IMR-90 (cell line): Measurements from ENCODE around the gene BIRC5. TPM values are rescaled to one million over a fixed set of nuclear protein-coding genes. Genes with fewer than 3 reads are reported as not detected.

ENCODE experiments used
- ATAC-seq: fragments of 200-7000 bp; cut with Tn5 transposase; 2 replicates; pipeline ENCODE4 v1.9.1; 2020; ENCODE audit warnings: low read depth, mild to moderate bottlenecking, moderate library complexity
- BruUV-seq: library from RNA; stranded (reverse); fragments of 400-500 nt; replicated peaks from 2 replicates; lab custom pipeline; 2021; lab: Mats Ljungman, UMichigan
- CTCF ChIA-PET: fragments of 300-600 bp; formaldehyde crosslinking; extraction: SDS; loops from one replicate; lab custom pipeline; 2021; ENCODE audit warnings: antibody characterized with exemption; lab: Yijun Ruan, JAX
- POLR2A ChIA-PET: fragments of 300-600 bp; sonication (Branson Sonifier 250); formaldehyde crosslinking; loops from one replicate; lab custom pipeline; 2022; ENCODE audit warnings: antibody characterized with exemption; ENCODE audit not compliant: unreplicated experiment; lab: Charles Lee
- DNase-seq: peaks from one replicate; pipeline ENCODE4 v3.0.0; 2013
- H2AFZ ChIP-seq: replicated peaks from 2 replicates; pipeline ENCODE3; 2013; ENCODE audit warnings: low read length, mild to moderate bottlenecking; ENCODE audit not compliant: poor library complexity
- H2AK5ac ChIP-seq: 2 replicates; pipeline ENCODE4 v1.6.1; 2013; ENCODE audit warnings: low read depth, low read length, inconsistent platforms
- H2AK9ac ChIP-seq: replicated peaks from 2 replicates; pipeline ENCODE3; 2013; ENCODE audit warnings: mild to moderate bottlenecking, low read depth, low read length, moderate library complexity; ENCODE audit not compliant: poor library complexity
- H2BK120ac ChIP-seq: 2 replicates; pipeline ENCODE4 v1.6.1; 2013; ENCODE audit warnings: low read depth, low read length, inconsistent platforms
- H2BK15ac ChIP-seq: 3 replicates; pipeline ENCODE4 v1.6.1; 2013; ENCODE audit warnings: low read depth, low read length, inconsistent platforms
- H2BK20ac ChIP-seq: 2 replicates; pipeline ENCODE4 v1.6.1; 2013; ENCODE audit warnings: low read depth, mild to moderate bottlenecking, inconsistent platforms, low read length, moderate library complexity
- H2BK5ac ChIP-seq: 2 replicates; pipeline ENCODE4 v1.6.1; 2013; ENCODE audit warnings: mild to moderate bottlenecking, low read depth, low read length, inconsistent platforms; ENCODE audit not compliant: poor library complexity, severe bottlenecking
- H3K14ac ChIP-seq: replicated peaks from 2 replicates; pipeline ENCODE4 v1.6.1; 2013; ENCODE audit warnings: low read depth, low read length, inconsistent platforms
- H3K18ac ChIP-seq: 2 replicates; pipeline ENCODE4 v1.6.1; 2013; ENCODE audit warnings: low read depth, low read length, control low read depth
- H3K23ac ChIP-seq: 2 replicates; pipeline ENCODE4 v1.6.1; 2013; ENCODE audit warnings: low read depth, low read length, inconsistent platforms
- H3K27ac ChIP-seq: 2 replicates; pipeline ENCODE4 v1.5.1; 2013; ENCODE audit warnings: mild to moderate bottlenecking, control low read depth, low read length; ENCODE audit not compliant: insufficient read depth
- H3K27me3 ChIP-seq: 2 replicates; pipeline ENCODE4 v1.6.1; 2013; ENCODE audit warnings: low read length; ENCODE audit not compliant: control insufficient read depth, insufficient read depth
- H3K36me3 ChIP-seq: 2 replicates; pipeline ENCODE4 v1.6.1; 2013; ENCODE audit warnings: low read length, mixed read lengths; ENCODE audit not compliant: control insufficient read depth, insufficient read depth
- H3K4ac ChIP-seq: 2 replicates; pipeline ENCODE4 v1.6.1; 2013; ENCODE audit warnings: low read depth, low read length, inconsistent platforms
- H3K4me1 ChIP-seq: 2 replicates; pipeline ENCODE4 v1.6.1; 2013; ENCODE audit warnings: low read length, mixed read lengths; ENCODE audit not compliant: control insufficient read depth, insufficient read depth
- H3K4me2 ChIP-seq: 2 replicates; pipeline ENCODE4 v1.6.1; 2013; ENCODE audit warnings: low read depth, mild to moderate bottlenecking, control low read depth, low read length, moderate library complexity
- H3K4me3 ChIP-seq: 2 replicates; pipeline ENCODE4 v1.5.1; 2013; ENCODE audit warnings: low read depth, mild to moderate bottlenecking, control low read depth, low read length, moderate library complexity; ENCODE audit not compliant: insufficient read depth
- H3K56ac ChIP-seq: 2 replicates; pipeline ENCODE4 v1.6.1; 2013; ENCODE audit warnings: low read length, inconsistent platforms; ENCODE audit not compliant: insufficient read depth; ENCODE audit errors: extremely low read depth
- H3K79me1 ChIP-seq, 2 experiments: 2 replicates each; pipeline ENCODE4 v1.6.1; 2013; ENCODE audit warnings: low read length in 2 of 2, inconsistent platforms in 1 of 2, low read depth in 1 of 2
- H3K9ac ChIP-seq: 2 replicates; pipeline ENCODE4 v1.6.1; 2013; ENCODE audit warnings: low read depth, low read length, control low read depth
- H3K9me1 ChIP-seq: 2 replicates; pipeline ENCODE4 v1.6.1; 2013; ENCODE audit warnings: low read length, inconsistent platforms; ENCODE audit not compliant: insufficient read depth
- H3K9me3 ChIP-seq: 2 replicates; pipeline ENCODE4 v1.6.1; 2013; ENCODE audit warnings: low read length; ENCODE audit not compliant: control insufficient read depth, insufficient read depth
- H4K20me1 ChIP-seq: 2 replicates; pipeline ENCODE4 v1.6.1; 2013; ENCODE audit warnings: low read length, inconsistent platforms; ENCODE audit not compliant: insufficient read depth
- H4K5ac ChIP-seq: 2 replicates; pipeline ENCODE4 v1.6.1; 2013; ENCODE audit warnings: mild to moderate bottlenecking, low read depth, low read length, control low read depth
- H4K8ac ChIP-seq, 2 experiments: 2 replicates each; pipeline ENCODE4 v1.6.1; 2013; ENCODE audit warnings: low read depth in 2 of 2, low read length in 2 of 2, control low read depth in 1 of 2, inconsistent platforms in 1 of 2
- H4K91ac ChIP-seq: 2 replicates; pipeline ENCODE4 v1.6.1; 2013; ENCODE audit warnings: low read depth, low read length, inconsistent platforms; ENCODE audit not compliant: insufficient read depth
- BHLHE40 ChIP-seq: fragments of 150-350 bp; IDR thresholded peaks from 2 replicates; pipeline ENCODE4 v1.6.1; 2016; ENCODE audit warnings: mild to moderate bottlenecking, low read depth, low read length
- CEBPB ChIP-seq: IDR thresholded peaks from 2 replicates; pipeline ENCODE4 v1.6.1; 2012; ENCODE audit warnings: low read depth, low read length, improper control_type of control experiment
- CHD1 ChIP-seq: IDR thresholded peaks from 2 replicates; pipeline ENCODE4 v1.6.1; 2012; ENCODE audit warnings: low read depth, low read length, improper control_type of control experiment
- FOS ChIP-seq: fragments of 150-350 bp; IDR thresholded peaks from 2 replicates; pipeline ENCODE4 v1.6.1; 2016; ENCODE audit warnings: low read depth, low read length
- MAFK ChIP-seq: IDR thresholded peaks from 2 replicates; pipeline ENCODE4 v1.6.1; 2012; ENCODE audit warnings: low read depth, low read length, improper control_type of control experiment
- MAZ ChIP-seq: IDR thresholded peaks from 2 replicates; pipeline ENCODE4 v1.6.1; 2012; ENCODE audit warnings: low read depth, mild to moderate bottlenecking, low read length, improper control_type of control experiment, moderate library complexity, borderline replicate concordance
- MXI1 ChIP-seq: IDR thresholded peaks from 2 replicates; pipeline ENCODE4 v1.6.1; 2012; ENCODE audit warnings: low read depth, mild to moderate bottlenecking, low read length, moderate library complexity, borderline replicate concordance
- NFE2L2 ChIP-seq: fragments of 150-350 bp; IDR thresholded peaks from 2 replicates; pipeline ENCODE4 v1.6.1; 2016; ENCODE audit warnings: low read depth, mild to moderate bottlenecking, low read length
- POLR2A ChIP-seq: IDR thresholded peaks from 2 replicates; pipeline ENCODE4 v1.6.1; 2012; ENCODE audit warnings: mild to moderate bottlenecking, low read depth, low read length
- RAD21 ChIP-seq: IDR thresholded peaks from 2 replicates; pipeline ENCODE4 v1.6.1; 2012; ENCODE audit warnings: low read length, improper control_type of control experiment
- RCOR1 ChIP-seq: IDR thresholded peaks from 2 replicates; pipeline ENCODE4 v1.6.1; 2012; ENCODE audit warnings: mild to moderate bottlenecking, low read length, improper control_type of control experiment; ENCODE audit not compliant: insufficient replicate concordance
- RFX5 ChIP-seq: IDR thresholded peaks from 2 replicates; pipeline ENCODE4 v1.8.0; 2012; ENCODE audit warnings: low read depth, mild to moderate bottlenecking, low read length, moderate library complexity
- WGBS, 2 experiments: methylation state at CpG; one replicate each; pipeline versions ENCODE4 v1.1.5 to v1.1.7; 2013; ENCODE audit warnings: missing lambda C conversion rate in 2 of 2; ENCODE audit not compliant: insufficient read length in 1 of 2; ENCODE audit errors: extremely low coverage in 2 of 2; 5-methylcytosine and 5-hydroxymethylcytosine counted together
- dilution Hi-C: fragments of 300-500 bp; cut with HindIII; formaldehyde crosslinking; loops from one replicate; pipeline ENCODE4 v1.14.3; 2018; ENCODE audit warnings: low sequenced_read_pairs; ENCODE audit not compliant: unreplicated experiment
- in situ Hi-C: fragments of 300-500 bp; cut with MboI; formaldehyde crosslinking; loops from 3 replicates; pipeline ENCODE4 v1.14.3; 2019; ENCODE audit warnings: low sequenced_read_pairs, inconsistent platforms, mixed read lengths
- intact Hi-C: fragments of 100-400 bp; cut with micrococcal nuclease; formaldehyde crosslinking; loops from 2 replicates; pipeline ENCODE4 v1.10.0; 2022
- polyA plus RNA-seq, 3 experiments: library from polyadenylated mRNA; depleted of rRNA; stranded (reverse); fragments of >200 nt; gene quantifications; 2 replicates each; pipeline ENCODE4 v1.2.3, GENCODE V29; 2012; ENCODE audit warnings: low replicate concordance in 1 of 3
- total RNA-seq: library from RNA; depleted of rRNA; stranded (reverse); fragments of >200 nt; gene quantifications from 2 replicates; pipeline ENCODE4 v1.2.3, GENCODE V29; 2012
- TF ChIP-seq, protein P1 (sequence below): fragments of 150-350 bp; IDR thresholded peaks from 2 replicates; pipeline ENCODE4 v1.6.1; 2016; ENCODE audit warnings: low read depth, mild to moderate bottlenecking, low read length, moderate library complexity, borderline replicate concordance
- TF ChIP-seq, protein P2 (sequence below): fragments of 150-350 bp; IDR thresholded peaks from 2 replicates; pipeline ENCODE4 v1.6.1; 2017; ENCODE audit warnings: mild to moderate bottlenecking, antibody characterized with exemption, low read length, low read depth
- TF ChIP-seq, protein P3 (sequence below): conservative IDR thresholded peaks from 2 replicates; pipeline ENCODE4 v1.5.1; 2012; ENCODE audit warnings: mild to moderate bottlenecking, low read depth, low read length, improper control_type of control experiment

The BIRC5 gene
- total and polyA plus RNA-seq, 2 of the 4 experiments (the other 2 are of a cell fraction): 16.6 to 52.7 TPM

DNA sequence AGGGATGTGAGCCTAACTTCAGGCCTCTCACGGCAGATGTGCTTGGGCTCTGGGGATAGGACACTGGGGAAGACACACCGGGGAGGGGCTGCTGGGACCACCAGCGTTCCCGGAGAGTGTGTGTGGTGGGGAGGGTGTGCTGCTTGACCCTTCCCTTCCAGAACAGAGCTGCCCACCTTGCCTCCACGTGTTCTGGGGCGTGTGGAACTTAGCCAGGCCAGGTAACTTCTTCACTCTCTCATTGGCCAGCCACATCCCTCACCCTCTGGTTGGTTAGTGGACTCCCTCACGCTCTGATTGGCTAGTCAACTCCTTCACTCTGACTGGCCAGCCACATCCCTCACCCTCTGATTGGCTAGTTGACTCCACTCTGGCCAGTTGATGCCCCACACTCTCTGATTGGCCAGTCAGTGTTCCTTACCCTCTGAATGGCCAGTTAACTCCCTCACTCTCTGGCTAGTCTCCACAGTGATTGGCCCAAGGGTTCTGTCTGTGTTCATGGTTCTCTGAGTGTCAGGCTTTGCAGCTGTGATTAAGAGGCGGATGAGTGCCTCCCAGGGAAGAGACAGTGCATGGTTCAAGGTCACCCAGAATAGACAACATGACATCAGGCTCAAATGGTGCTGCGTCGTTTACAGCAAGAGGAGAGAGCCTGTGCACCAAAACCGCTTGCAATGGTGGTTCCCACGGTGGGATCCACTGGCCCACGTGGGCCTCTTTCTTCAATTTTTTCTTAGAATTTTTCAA lies 27.4 kb downstream of the BIRC5 start:
- Histone ChIP-seq H3K9ac (no peak overlapping the region), H3K79me1 (no peaks in the 10 kb centered on the region), H2BK20ac (no peak overlapping the region), H3K4me2 (no peak overlapping the region), H2BK5ac (no peak overlapping the region), H3K18ac (no peak overlapping the region), H2BK120ac (no peak overlapping the region), H3K4me1 (peaks cover 2% of the 10 kb centered on the region; the same call in 1 of the 2 replicates), H4K91ac (no peak overlapping the region), H2AK5ac (no peak overlapping the region), H4K8ac (no peak overlapping the region), H3K4me3 (no peak overlapping the region), H3K23ac (no peak overlapping the region), H4K20me1 (no peaks in the 10 kb centered on the region), H3K27ac (no peak overlapping the region), H3K9me1 (no peaks in the 10 kb centered on the region), H3K9me3 (no peaks in the 10 kb centered on the region), H2AFZ (no peak overlapping the region), H3K4ac (no peak overlapping the region), H4K5ac (no peak overlapping the region), H2AK9ac (no peak overlapping the region), H3K36me3 (no peaks in the 10 kb centered on the region), H3K56ac (no peak overlapping the region), H2BK15ac (no peak overlapping the region), H3K27me3 (peaks cover 18% of the 10 kb centered on the region), H3K14ac (no peak overlapping the region)
- no TSS peak for BruUV-seq
- dilution Hi-C loops: no loop called here
- 89% methylated on average over 7 of the region's 13 CpGs; no CpG with 5 or more reads in 1 of the 2 experiments for WGBS, 2 experiments
- intact Hi-C loops: no loop called here
- ChIA-PET CTCF (no interaction called here), POLR2A (no interaction called here)
- ATAC-seq (peak; percentile 43; the same call in 1 of the 2 replicates), DNase-seq (peak; percentile 47)
- in situ Hi-C loops: loop anchor here (10.0 kb wide), 1 partner anchor 127 kb away; no protein-coding TSS in a partner anchor
- TF ChIP-seq, protein P1, sequence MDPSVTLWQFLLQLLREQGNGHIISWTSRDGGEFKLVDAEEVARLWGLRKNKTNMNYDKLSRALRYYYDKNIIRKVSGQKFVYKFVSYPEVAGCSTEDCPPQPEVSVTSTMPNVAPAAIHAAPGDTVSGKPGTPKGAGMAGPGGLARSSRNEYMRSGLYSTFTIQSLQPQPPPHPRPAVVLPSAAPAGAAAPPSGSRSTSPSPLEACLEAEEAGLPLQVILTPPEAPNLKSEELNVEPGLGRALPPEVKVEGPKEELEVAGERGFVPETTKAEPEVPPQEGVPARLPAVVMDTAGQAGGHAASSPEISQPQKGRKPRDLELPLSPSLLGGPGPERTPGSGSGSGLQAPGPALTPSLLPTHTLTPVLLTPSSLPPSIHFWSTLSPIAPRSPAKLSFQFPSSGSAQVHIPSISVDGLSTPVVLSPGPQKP: no peak
- no peak for TF ChIP-seq CEBPB
- no peak for TF ChIP-seq BHLHE40
- TF ChIP-seq RFX5: no peak
- no peak for TF ChIP-seq NFE2L2
- TF ChIP-seq RCOR1: no peak
- no peak for TF ChIP-seq MXI1
- TF ChIP-seq CHD1: no peak
- TF ChIP-seq, protein P2, sequence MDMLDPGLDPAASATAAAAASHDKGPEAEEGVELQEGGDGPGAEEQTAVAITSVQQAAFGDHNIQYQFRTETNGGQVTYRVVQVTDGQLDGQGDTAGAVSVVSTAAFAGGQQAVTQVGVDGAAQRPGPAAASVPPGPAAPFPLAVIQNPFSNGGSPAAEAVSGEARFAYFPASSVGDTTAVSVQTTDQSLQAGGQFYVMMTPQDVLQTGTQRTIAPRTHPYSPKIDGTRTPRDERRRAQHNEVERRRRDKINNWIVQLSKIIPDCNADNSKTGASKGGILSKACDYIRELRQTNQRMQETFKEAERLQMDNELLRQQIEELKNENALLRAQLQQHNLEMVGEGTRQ: no peak
- TF ChIP-seq, protein P3, sequence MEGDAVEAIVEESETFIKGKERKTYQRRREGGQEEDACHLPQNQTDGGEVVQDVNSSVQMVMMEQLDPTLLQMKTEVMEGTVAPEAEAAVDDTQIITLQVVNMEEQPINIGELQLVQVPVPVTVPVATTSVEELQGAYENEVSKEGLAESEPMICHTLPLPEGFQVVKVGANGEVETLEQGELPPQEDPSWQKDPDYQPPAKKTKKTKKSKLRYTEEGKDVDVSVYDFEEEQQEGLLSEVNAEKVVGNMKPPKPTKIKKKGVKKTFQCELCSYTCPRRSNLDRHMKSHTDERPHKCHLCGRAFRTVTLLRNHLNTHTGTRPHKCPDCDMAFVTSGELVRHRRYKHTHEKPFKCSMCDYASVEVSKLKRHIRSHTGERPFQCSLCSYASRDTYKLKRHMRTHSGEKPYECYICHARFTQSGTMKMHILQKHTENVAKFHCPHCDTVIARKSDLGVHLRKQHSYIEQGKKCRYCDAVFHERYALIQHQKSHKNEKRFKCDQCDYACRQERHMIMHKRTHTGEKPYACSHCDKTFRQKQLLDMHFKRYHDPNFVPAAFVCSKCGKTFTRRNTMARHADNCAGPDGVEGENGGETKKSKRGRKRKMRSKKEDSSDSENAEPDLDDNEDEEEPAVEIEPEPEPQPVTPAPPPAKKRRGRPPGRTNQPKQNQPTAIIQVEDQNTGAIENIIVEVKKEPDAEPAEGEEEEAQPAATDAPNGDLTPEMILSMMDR: no peak
- no peak for TF ChIP-seq POLR2A
- TF ChIP-seq MAFK: no peak
- TF ChIP-seq FOS: no peak
- no peak for TF ChIP-seq RAD21
- TF ChIP-seq MAZ: no peak
